Measurements from ENCODE around the gene CCNG1.

CCNG1 gene

DNA sequence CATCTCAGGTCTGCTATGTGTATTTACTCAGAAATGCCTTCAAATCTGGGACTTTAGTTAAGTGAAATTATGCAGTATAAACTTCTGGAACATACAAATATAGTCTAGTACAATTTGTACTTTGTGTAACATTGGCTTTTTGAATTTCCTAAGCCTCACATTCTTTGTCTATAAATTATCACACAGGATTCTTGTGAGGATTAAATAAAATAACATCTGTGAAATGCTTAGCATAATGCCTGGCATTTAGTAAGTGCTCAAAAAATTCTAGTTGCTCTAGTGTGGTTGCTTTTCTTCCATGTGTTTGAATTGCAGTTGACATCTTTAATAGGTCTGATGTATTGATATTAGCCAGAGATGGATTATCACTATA lies 25.7 kb downstream of the CCNG1 start:
- no peak for DNase-seq (ENCODE audit: low read depth)
- TF ChIP-seq, protein P1, sequence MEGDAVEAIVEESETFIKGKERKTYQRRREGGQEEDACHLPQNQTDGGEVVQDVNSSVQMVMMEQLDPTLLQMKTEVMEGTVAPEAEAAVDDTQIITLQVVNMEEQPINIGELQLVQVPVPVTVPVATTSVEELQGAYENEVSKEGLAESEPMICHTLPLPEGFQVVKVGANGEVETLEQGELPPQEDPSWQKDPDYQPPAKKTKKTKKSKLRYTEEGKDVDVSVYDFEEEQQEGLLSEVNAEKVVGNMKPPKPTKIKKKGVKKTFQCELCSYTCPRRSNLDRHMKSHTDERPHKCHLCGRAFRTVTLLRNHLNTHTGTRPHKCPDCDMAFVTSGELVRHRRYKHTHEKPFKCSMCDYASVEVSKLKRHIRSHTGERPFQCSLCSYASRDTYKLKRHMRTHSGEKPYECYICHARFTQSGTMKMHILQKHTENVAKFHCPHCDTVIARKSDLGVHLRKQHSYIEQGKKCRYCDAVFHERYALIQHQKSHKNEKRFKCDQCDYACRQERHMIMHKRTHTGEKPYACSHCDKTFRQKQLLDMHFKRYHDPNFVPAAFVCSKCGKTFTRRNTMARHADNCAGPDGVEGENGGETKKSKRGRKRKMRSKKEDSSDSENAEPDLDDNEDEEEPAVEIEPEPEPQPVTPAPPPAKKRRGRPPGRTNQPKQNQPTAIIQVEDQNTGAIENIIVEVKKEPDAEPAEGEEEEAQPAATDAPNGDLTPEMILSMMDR (IDR thresholded peaks at IDR 0.05; ENCODE audit: insufficient read depth, low read depth, low read length, missing control alignments) = no peak
- H3K4me3 ChIP-seq (ENCODE audit: low read depth, low read length) = no peak overlapping the region

DNA sequence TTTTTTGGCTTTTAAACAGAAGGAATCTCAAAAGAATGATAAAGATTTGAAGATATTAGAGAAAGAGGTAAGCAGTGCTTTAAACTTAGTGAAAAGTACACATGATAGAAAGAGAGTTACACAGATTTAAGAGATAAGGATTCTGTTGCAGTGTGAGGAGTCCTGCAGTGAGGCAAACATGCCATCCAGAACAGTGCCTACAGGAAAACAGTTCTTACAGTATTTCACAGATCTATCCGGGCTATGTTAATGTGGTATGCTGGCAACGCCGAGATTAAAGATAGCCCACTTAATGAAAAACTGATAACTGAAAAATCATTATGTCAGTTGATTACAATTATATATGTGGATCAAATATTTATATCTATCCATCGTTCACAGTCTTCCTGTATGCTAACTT lies 30.3 kb downstream of the CCNG1 start:
- H3K4me3 ChIP-seq (ENCODE audit: low read depth, low read length) = no peak overlapping the region
- TF ChIP-seq, protein P1 (IDR thresholded peaks at IDR 0.05; ENCODE audit: insufficient read depth, low read depth, low read length, missing control alignments) = no peak
- no peak for DNase-seq (ENCODE audit: low read depth)

DNA sequence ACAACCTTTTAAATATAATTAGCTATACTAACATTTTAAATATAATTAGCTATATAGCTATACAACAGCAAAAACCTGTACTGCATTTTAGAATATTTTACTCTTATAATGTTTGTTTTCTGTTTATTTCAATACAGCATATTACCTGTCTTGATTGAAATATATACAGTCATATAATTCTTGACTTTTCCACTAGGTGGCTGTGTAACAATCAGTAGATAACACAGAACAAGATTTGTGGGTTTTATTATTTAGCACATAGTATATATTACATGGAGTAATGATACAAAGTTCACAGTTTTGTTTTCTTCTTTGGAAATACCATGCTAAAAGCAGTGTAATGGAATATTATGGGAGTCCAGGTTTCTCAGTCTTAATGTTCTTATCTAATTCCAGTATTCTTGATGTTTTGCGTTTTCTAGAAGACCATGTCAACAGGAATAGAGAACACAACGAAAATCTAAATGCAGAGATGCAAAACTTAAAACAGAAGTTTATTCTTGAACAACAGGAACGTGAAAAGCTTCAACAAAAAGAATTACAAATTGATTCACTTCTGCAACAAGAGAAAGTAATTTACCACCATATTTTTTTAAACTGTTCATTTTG lies 36.3 kb downstream of the CCNG1 start:
- TF ChIP-seq, protein P1 (IDR thresholded peaks at IDR 0.05; ENCODE audit: insufficient read depth, low read depth, low read length, missing control alignments) = peak; percentile 24
- H3K4me3 ChIP-seq (ENCODE audit: low read depth, low read length) = no peak overlapping the region
- peak; percentile 21 for DNase-seq (ENCODE audit: low read depth)

DNA sequence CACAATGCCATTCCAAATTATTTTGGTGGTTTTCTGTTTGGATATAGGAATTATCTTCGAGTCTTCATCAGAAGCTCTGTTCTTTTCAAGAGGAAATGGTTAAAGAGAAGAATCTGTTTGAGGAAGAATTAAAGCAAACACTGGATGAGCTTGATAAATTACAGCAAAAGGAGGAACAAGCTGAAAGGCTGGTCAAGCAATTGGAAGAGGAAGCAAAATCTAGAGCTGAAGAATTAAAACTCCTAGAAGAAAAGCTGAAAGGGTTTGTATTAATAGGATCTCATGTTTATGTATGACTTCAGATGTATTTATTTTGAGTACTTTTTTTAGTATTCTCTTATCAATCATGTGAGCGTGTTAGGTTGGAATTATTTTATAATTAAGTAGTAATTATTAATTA lies 38.0 kb downstream of the CCNG1 start:
- TF ChIP-seq, protein P1 (IDR thresholded peaks at IDR 0.05; ENCODE audit: insufficient read depth, low read depth, low read length, missing control alignments) = no peak
- no peak overlapping the region for H3K4me3 ChIP-seq (ENCODE audit: low read depth, low read length)
- no peak for DNase-seq (ENCODE audit: low read depth)

DNA sequence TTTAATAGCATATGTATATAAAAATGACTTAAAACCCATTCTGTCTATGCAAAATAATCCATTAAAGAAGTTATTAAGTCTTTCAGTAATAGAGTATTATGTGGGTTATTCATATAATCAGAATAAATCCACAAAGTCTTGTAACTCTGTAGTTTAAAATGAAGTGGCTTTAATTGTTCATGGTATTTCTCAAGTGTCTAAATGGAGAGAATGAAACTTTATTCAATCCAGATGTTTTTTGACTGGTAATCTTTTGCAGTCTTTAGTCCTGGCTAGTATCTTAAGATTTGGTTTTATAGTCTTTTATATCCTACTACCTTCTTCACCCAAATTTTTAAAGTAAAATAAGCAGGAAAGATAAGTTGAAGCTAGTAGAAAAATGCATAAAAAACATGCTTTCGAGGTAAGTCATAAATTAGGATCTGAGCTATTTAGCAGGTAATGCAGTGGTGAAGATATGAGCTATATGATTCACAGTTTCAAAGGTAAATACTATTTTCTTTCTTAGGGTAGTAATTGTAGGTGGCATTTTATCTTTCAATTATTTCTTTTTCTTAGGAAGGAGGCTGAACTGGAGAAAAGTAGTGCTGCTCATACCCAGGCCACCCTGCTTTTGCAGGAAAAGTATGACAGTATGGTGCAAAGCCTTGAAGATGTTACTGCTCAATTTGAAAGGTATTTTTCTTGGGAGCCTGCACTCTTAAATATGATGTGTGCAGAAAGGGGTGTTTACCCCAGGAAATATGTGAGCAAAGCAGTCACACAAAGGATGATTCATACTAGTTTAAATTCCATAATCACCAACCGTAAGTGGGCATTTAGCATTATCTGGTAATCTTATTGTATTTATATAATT lies 41.0 kb downstream of the CCNG1 start:
- no peak overlapping the region for H3K4me3 ChIP-seq (ENCODE audit: low read depth, low read length)
- TF ChIP-seq, protein P1 (IDR thresholded peaks at IDR 0.05; ENCODE audit: insufficient read depth, low read depth, low read length, missing control alignments) = no peak
- DNase-seq (ENCODE audit: low read depth) = no peak

DNA sequence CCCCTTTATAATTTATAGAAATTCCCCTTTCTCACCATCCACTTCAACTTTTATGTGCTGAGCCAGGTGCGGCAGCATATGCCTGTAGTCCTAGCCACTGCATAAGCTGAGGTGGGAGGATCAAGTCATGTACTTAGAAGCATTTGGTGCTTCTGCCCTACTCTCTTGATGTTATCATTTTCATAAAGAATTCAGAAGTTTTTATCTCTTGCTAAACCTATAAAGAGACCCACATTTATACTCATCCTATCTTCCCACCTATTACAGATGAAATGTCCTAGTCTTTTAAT lies 41.5 kb downstream of the CCNG1 start:
- H3K4me3 ChIP-seq (ENCODE audit: low read depth, low read length) = no peak overlapping the region
- no peak for DNase-seq (ENCODE audit: low read depth)
- TF ChIP-seq, protein P1 (IDR thresholded peaks at IDR 0.05; ENCODE audit: insufficient read depth, low read depth, low read length, missing control alignments) = no peak
